B cell (primary cell): ENCODE results near the gene TIGD6.
"Not testable (repeated sequence)": the region's sequence is repeated elsewhere in the genome, so short reads cannot be mapped to it uniquely, and the experiment has no call there.

ENCODE experiments used
- CTCF ChIP-seq: fragments of 200-600 bp; IDR thresholded peaks from one replicate; pipeline ENCODE4 v1.8.0; 2022; ENCODE audit warnings: antibody characterized with exemption, mild to moderate bottlenecking
- EZH2 ChIP-seq: IDR thresholded peaks from 2 replicates; pipeline ENCODE4 v1.6.1; 2012; ENCODE audit warnings: borderline replicate concordance, low read depth, mild to moderate bottlenecking, moderate library complexity, low read length; ENCODE audit not compliant: insufficient read depth, poor library complexity, severe bottlenecking

GRCh38 chr5:149943177-149943949 is 57.1 kb downstream of the TIGD6 start:
- TF ChIP-seq CTCF, EZH2: not testable (repeated sequence)
